IMR-90 (cell line): ENCODE measurements around the gene MEIOB. TPM values are rescaled to one million over a fixed set of nuclear protein-coding genes. Genes with fewer than 3 reads are reported as not detected.

Experiments used
- ATAC-seq: fragments of 200-7000 bp; cut with Tn5 transposase; 2 replicates; pipeline ENCODE4 v1.9.1; 2020; ENCODE audit warnings: low read depth, mild to moderate bottlenecking, moderate library complexity
- BruUV-seq: library from RNA; stranded (reverse); fragments of 400-500 nt; replicated peaks from 2 replicates; lab custom pipeline; 2021; lab: Mats Ljungman, UMichigan
- CTCF ChIA-PET: fragments of 300-600 bp; formaldehyde crosslinking; extraction: SDS; loops from one replicate; lab custom pipeline; 2021; ENCODE audit warnings: antibody characterized with exemption; lab: Yijun Ruan, JAX
- POLR2A ChIA-PET: fragments of 300-600 bp; sonication (Branson Sonifier 250); formaldehyde crosslinking; loops from one replicate; lab custom pipeline; 2022; ENCODE audit warnings: antibody characterized with exemption; ENCODE audit not compliant: unreplicated experiment; lab: Charles Lee
- DNase-seq: peaks from one replicate; pipeline ENCODE4 v3.0.0; 2013
- H2AFZ ChIP-seq: replicated peaks from 2 replicates; pipeline ENCODE3; 2013; ENCODE audit warnings: low read length, mild to moderate bottlenecking; ENCODE audit not compliant: poor library complexity
- H2AK5ac ChIP-seq: 2 replicates; pipeline ENCODE4 v1.6.1; 2013; ENCODE audit warnings: low read depth, low read length, inconsistent platforms
- H2AK9ac ChIP-seq: replicated peaks from 2 replicates; pipeline ENCODE3; 2013; ENCODE audit warnings: mild to moderate bottlenecking, low read depth, low read length, moderate library complexity; ENCODE audit not compliant: poor library complexity
- H2BK120ac ChIP-seq: 2 replicates; pipeline ENCODE4 v1.6.1; 2013; ENCODE audit warnings: low read depth, low read length, inconsistent platforms
- H2BK15ac ChIP-seq: 3 replicates; pipeline ENCODE4 v1.6.1; 2013; ENCODE audit warnings: low read depth, low read length, inconsistent platforms
- H2BK20ac ChIP-seq: 2 replicates; pipeline ENCODE4 v1.6.1; 2013; ENCODE audit warnings: low read depth, mild to moderate bottlenecking, inconsistent platforms, low read length, moderate library complexity
- H2BK5ac ChIP-seq: 2 replicates; pipeline ENCODE4 v1.6.1; 2013; ENCODE audit warnings: mild to moderate bottlenecking, low read depth, low read length, inconsistent platforms; ENCODE audit not compliant: poor library complexity, severe bottlenecking
- H3K14ac ChIP-seq: replicated peaks from 2 replicates; pipeline ENCODE4 v1.6.1; 2013; ENCODE audit warnings: low read depth, low read length, inconsistent platforms
- H3K18ac ChIP-seq: 2 replicates; pipeline ENCODE4 v1.6.1; 2013; ENCODE audit warnings: low read depth, low read length, control low read depth
- H3K23ac ChIP-seq: 2 replicates; pipeline ENCODE4 v1.6.1; 2013; ENCODE audit warnings: low read depth, low read length, inconsistent platforms
- H3K27ac ChIP-seq: 2 replicates; pipeline ENCODE4 v1.5.1; 2013; ENCODE audit warnings: mild to moderate bottlenecking, control low read depth, low read length; ENCODE audit not compliant: insufficient read depth
- H3K27me3 ChIP-seq: 2 replicates; pipeline ENCODE4 v1.6.1; 2013; ENCODE audit warnings: low read length; ENCODE audit not compliant: control insufficient read depth, insufficient read depth
- H3K36me3 ChIP-seq: 2 replicates; pipeline ENCODE4 v1.6.1; 2013; ENCODE audit warnings: low read length, mixed read lengths; ENCODE audit not compliant: control insufficient read depth, insufficient read depth
- H3K4ac ChIP-seq: 2 replicates; pipeline ENCODE4 v1.6.1; 2013; ENCODE audit warnings: low read depth, low read length, inconsistent platforms
- H3K4me1 ChIP-seq: 2 replicates; pipeline ENCODE4 v1.6.1; 2013; ENCODE audit warnings: low read length, mixed read lengths; ENCODE audit not compliant: control insufficient read depth, insufficient read depth
- H3K4me2 ChIP-seq: 2 replicates; pipeline ENCODE4 v1.6.1; 2013; ENCODE audit warnings: low read depth, mild to moderate bottlenecking, control low read depth, low read length, moderate library complexity
- H3K4me3 ChIP-seq: 2 replicates; pipeline ENCODE4 v1.5.1; 2013; ENCODE audit warnings: low read depth, mild to moderate bottlenecking, control low read depth, low read length, moderate library complexity; ENCODE audit not compliant: insufficient read depth
- H3K56ac ChIP-seq: 2 replicates; pipeline ENCODE4 v1.6.1; 2013; ENCODE audit warnings: low read length, inconsistent platforms; ENCODE audit not compliant: insufficient read depth; ENCODE audit errors: extremely low read depth
- H3K79me1 ChIP-seq, 2 experiments: 2 replicates each; pipeline ENCODE4 v1.6.1; 2013; ENCODE audit warnings: low read length in 2 of 2, inconsistent platforms in 1 of 2, low read depth in 1 of 2
- H3K9ac ChIP-seq: 2 replicates; pipeline ENCODE4 v1.6.1; 2013; ENCODE audit warnings: low read depth, low read length, control low read depth
- H3K9me1 ChIP-seq: 2 replicates; pipeline ENCODE4 v1.6.1; 2013; ENCODE audit warnings: low read length, inconsistent platforms; ENCODE audit not compliant: insufficient read depth
- H3K9me3 ChIP-seq: 2 replicates; pipeline ENCODE4 v1.6.1; 2013; ENCODE audit warnings: low read length; ENCODE audit not compliant: control insufficient read depth, insufficient read depth
- H4K20me1 ChIP-seq: 2 replicates; pipeline ENCODE4 v1.6.1; 2013; ENCODE audit warnings: low read length, inconsistent platforms; ENCODE audit not compliant: insufficient read depth
- H4K5ac ChIP-seq: 2 replicates; pipeline ENCODE4 v1.6.1; 2013; ENCODE audit warnings: mild to moderate bottlenecking, low read depth, low read length, control low read depth
- H4K8ac ChIP-seq, 2 experiments: 2 replicates each; pipeline ENCODE4 v1.6.1; 2013; ENCODE audit warnings: low read depth in 2 of 2, low read length in 2 of 2, control low read depth in 1 of 2, inconsistent platforms in 1 of 2
- H4K91ac ChIP-seq: 2 replicates; pipeline ENCODE4 v1.6.1; 2013; ENCODE audit warnings: low read depth, low read length, inconsistent platforms; ENCODE audit not compliant: insufficient read depth
- BHLHE40 ChIP-seq: fragments of 150-350 bp; IDR thresholded peaks from 2 replicates; pipeline ENCODE4 v1.6.1; 2016; ENCODE audit warnings: mild to moderate bottlenecking, low read depth, low read length
- CEBPB ChIP-seq: IDR thresholded peaks from 2 replicates; pipeline ENCODE4 v1.6.1; 2012; ENCODE audit warnings: low read depth, low read length, improper control_type of control experiment
- CHD1 ChIP-seq: IDR thresholded peaks from 2 replicates; pipeline ENCODE4 v1.6.1; 2012; ENCODE audit warnings: low read depth, low read length, improper control_type of control experiment
- FOS ChIP-seq: fragments of 150-350 bp; IDR thresholded peaks from 2 replicates; pipeline ENCODE4 v1.6.1; 2016; ENCODE audit warnings: low read depth, low read length
- MAZ ChIP-seq: IDR thresholded peaks from 2 replicates; pipeline ENCODE4 v1.6.1; 2012; ENCODE audit warnings: low read depth, mild to moderate bottlenecking, low read length, improper control_type of control experiment, moderate library complexity, borderline replicate concordance
- MXI1 ChIP-seq: IDR thresholded peaks from 2 replicates; pipeline ENCODE4 v1.6.1; 2012; ENCODE audit warnings: low read depth, mild to moderate bottlenecking, low read length, moderate library complexity, borderline replicate concordance
- NFE2L2 ChIP-seq: fragments of 150-350 bp; IDR thresholded peaks from 2 replicates; pipeline ENCODE4 v1.6.1; 2016; ENCODE audit warnings: low read depth, mild to moderate bottlenecking, low read length
- RAD21 ChIP-seq: IDR thresholded peaks from 2 replicates; pipeline ENCODE4 v1.6.1; 2012; ENCODE audit warnings: low read length, improper control_type of control experiment
- SMC3 ChIP-seq: fragments of 150-350 bp; IDR thresholded peaks from 2 replicates; pipeline ENCODE4 v1.6.1; 2016; ENCODE audit warnings: low read depth, mild to moderate bottlenecking, antibody characterized with exemption, low read length, moderate library complexity
- WGBS, 2 experiments: methylation state at CpG; one replicate each; pipeline versions ENCODE4 v1.1.5 to v1.1.7; 2013; ENCODE audit warnings: missing lambda C conversion rate in 2 of 2; ENCODE audit not compliant: insufficient read length in 1 of 2; ENCODE audit errors: extremely low coverage in 2 of 2; 5-methylcytosine and 5-hydroxymethylcytosine counted together
- dilution Hi-C: fragments of 300-500 bp; cut with HindIII; formaldehyde crosslinking; loops from one replicate; pipeline ENCODE4 v1.14.3; 2018; ENCODE audit warnings: low sequenced_read_pairs; ENCODE audit not compliant: unreplicated experiment
- in situ Hi-C: fragments of 300-500 bp; cut with MboI; formaldehyde crosslinking; loops from 3 replicates; pipeline ENCODE4 v1.14.3; 2019; ENCODE audit warnings: low sequenced_read_pairs, inconsistent platforms, mixed read lengths
- intact Hi-C: fragments of 100-400 bp; cut with micrococcal nuclease; formaldehyde crosslinking; loops from 2 replicates; pipeline ENCODE4 v1.10.0; 2022
- polyA plus RNA-seq, 3 experiments: library from polyadenylated mRNA; depleted of rRNA; stranded (reverse); fragments of >200 nt; gene quantifications; 2 replicates each; pipeline ENCODE4 v1.2.3, GENCODE V29; 2012; ENCODE audit warnings: low replicate concordance in 1 of 3
- total RNA-seq: library from RNA; depleted of rRNA; stranded (reverse); fragments of >200 nt; gene quantifications from 2 replicates; pipeline ENCODE4 v1.2.3, GENCODE V29; 2012
- TF ChIP-seq, protein P1 (sequence below): conservative IDR thresholded peaks from 2 replicates; pipeline ENCODE4 v1.5.1; 2012; ENCODE audit warnings: mild to moderate bottlenecking, low read depth, low read length, improper control_type of control experiment

Gene MEIOB
- total and polyA plus RNA-seq, 2 of the 4 experiments (the other 2 are of a cell fraction) = 0.14 TPM; not detected in 1

DNA sequence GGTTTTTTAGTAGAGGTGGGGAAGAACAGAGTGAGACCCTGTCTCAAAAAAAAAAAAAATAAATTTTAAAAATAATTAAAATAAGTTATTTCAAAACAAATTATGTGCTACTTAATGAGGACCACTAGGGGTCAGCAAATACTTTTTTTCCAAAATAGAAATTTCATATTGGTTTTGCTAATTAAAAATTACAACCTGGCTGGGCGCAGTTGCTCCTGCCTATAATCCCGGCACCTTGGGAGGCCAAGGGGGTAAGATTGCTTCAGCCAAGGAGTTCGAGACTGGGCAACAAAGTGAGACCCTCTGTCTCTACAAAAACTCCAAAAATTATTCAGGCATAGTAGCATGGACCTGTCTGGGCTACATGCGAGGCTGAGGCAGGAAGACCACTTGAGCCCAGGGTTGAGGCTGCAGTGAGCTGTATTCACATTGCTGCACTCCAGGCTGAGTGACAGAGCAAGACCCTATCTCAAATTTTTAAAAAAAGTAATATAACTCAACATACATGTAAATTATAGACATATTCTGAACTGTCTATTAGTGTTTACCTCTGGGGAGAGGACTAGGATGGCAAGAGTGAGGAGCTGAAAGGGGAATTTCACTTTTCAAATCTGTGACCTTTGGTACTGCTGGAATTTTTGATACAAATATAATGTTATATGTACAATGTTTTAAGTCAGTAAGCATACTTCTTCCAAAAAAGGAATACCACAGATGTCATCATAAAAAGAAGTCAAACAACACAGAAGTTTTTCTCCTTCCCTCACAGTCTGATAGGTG is 8.1 kb downstream of the MEIOB start:
- no peak overlapping the region for H4K8ac ChIP-seq
- POLR2A ChIA-PET = no interaction called here
- no peaks in the 10 kb centered on the region for H3K9me1 ChIP-seq
- CTCF ChIA-PET = interaction anchor here (1.2 to 2.1 kb wide), 2 partner anchors 65 to 88 kb away, joined by 4 to 6 read pairs; no protein-coding TSS in a partner anchor
- H3K9me3 ChIP-seq = no peaks in the 10 kb centered on the region
- no peak overlapping the region for H2BK5ac ChIP-seq
- no peak overlapping the region for H2BK20ac ChIP-seq
- BruUV-seq = no TSS peak
- no peak overlapping the region for H3K56ac ChIP-seq
- no peak overlapping the region for H2BK15ac ChIP-seq
- intact Hi-C loops = loop anchor here (1.0 kb wide), 1 partner anchor 65 kb away; no protein-coding TSS in a partner anchor
- no peaks in the 10 kb centered on the region for H4K20me1 ChIP-seq
- peaks cover 31% of the 10 kb centered on the region for H3K27me3 ChIP-seq
- no peak overlapping the region for H3K4ac ChIP-seq
- peak overlapping the region; percentile 33; the same call in 1 of the 2 replicates for H3K4me2 ChIP-seq
- no peak overlapping the region for H3K9ac ChIP-seq
- no peaks in the 10 kb centered on the region for H3K4me1 ChIP-seq
- dilution Hi-C loops = no loop called here
- no peak overlapping the region for H3K27ac ChIP-seq
- ATAC-seq (peak; percentile 48; the same call in 1 of the 2 replicates), DNase-seq (peak; percentile 44)
- H2AK9ac ChIP-seq = peak overlapping the region; percentile 50
- no peak overlapping the region for H4K5ac ChIP-seq
- H3K4me3 ChIP-seq = no peak overlapping the region
- no CpG with 5 or more reads among the region's 4 CpGs for WGBS, 2 experiments
- H3K23ac ChIP-seq = no peak overlapping the region
- H3K14ac ChIP-seq = no peak overlapping the region
- H2AK5ac ChIP-seq = no peak overlapping the region; the same call in 1 of the 2 replicates
- no peak overlapping the region for H2BK120ac ChIP-seq
- no peak overlapping the region for H3K18ac ChIP-seq
- in situ Hi-C loops = loop anchor here (5.0 kb wide), 1 partner anchor 68 kb away; no protein-coding TSS in a partner anchor
- peak overlapping the region; percentile 58 for H2AFZ ChIP-seq
- H4K91ac ChIP-seq = no peak overlapping the region
- H3K36me3 ChIP-seq = no peaks in the 10 kb centered on the region
- TF ChIP-seq NFE2L2 = no peak
- no peak for TF ChIP-seq BHLHE40
- TF ChIP-seq FOS = no peak
- TF ChIP-seq CHD1 = no peak
- TF ChIP-seq RAD21 = peak; percentile 57
- TF ChIP-seq SMC3 = peak; percentile 47
- no peak for TF ChIP-seq CEBPB
- no peak for TF ChIP-seq MXI1
- no peak for TF ChIP-seq MAZ
- TF ChIP-seq, protein P1, sequence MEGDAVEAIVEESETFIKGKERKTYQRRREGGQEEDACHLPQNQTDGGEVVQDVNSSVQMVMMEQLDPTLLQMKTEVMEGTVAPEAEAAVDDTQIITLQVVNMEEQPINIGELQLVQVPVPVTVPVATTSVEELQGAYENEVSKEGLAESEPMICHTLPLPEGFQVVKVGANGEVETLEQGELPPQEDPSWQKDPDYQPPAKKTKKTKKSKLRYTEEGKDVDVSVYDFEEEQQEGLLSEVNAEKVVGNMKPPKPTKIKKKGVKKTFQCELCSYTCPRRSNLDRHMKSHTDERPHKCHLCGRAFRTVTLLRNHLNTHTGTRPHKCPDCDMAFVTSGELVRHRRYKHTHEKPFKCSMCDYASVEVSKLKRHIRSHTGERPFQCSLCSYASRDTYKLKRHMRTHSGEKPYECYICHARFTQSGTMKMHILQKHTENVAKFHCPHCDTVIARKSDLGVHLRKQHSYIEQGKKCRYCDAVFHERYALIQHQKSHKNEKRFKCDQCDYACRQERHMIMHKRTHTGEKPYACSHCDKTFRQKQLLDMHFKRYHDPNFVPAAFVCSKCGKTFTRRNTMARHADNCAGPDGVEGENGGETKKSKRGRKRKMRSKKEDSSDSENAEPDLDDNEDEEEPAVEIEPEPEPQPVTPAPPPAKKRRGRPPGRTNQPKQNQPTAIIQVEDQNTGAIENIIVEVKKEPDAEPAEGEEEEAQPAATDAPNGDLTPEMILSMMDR = peak; percentile 60
- no peaks in the 10 kb centered on the region for H3K79me1 ChIP-seq
